Ecto neural progenitor cell (in vitro differentiated cells): ENCODE data around the gene TTC39C.
"Not testable (repeated sequence)": the region's sequence is repeated elsewhere in the genome, so short reads cannot be mapped to it uniquely, and the experiment has no call there.

Experiments
- DNase-seq: peaks from one replicate; pipeline ENCODE4 v3.0.0-alpha.2; 2018; ENCODE audit warnings: low spot score

TTC39C gene

GRCh38 chr18:24054130-24054529 is 39.6 kb downstream of the TTC39C start:
- DNase-seq: no peak

GRCh38 chr18:24055009-24055804 is 40.7 kb downstream of the TTC39C start:
- no peak for DNase-seq

GRCh38 chr18:24055878-24056277 is 41.3 kb downstream of the TTC39C start:
- no peak for DNase-seq

- no peak for DNase-seq
Measured at GRCh38 chr18:24056506-24056905, 42.0 kb downstream of the TTC39C start.

- no peak for DNase-seq
Measured at GRCh38 chr18:24057804-24058203, 43.2 kb downstream of the TTC39C start.

- DNase-seq: not testable (repeated sequence)
Measured at GRCh38 chr18:24059385-24059784, 44.8 kb downstream of the TTC39C start.

- no peak for DNase-seq
Measured at GRCh38 chr18:24060644-24061043, 46.1 kb downstream of the TTC39C start.

- no peak for DNase-seq
Measured at GRCh38 chr18:24063121-24063731, 48.7 kb downstream of the TTC39C start.

- no peak for DNase-seq
Measured at GRCh38 chr18:24064391-24065100, 50.0 kb downstream of the TTC39C start.

GRCh38 chr18:24065906-24066305 is 51.4 kb downstream of the TTC39C start:
- DNase-seq: no peak

- no peak for DNase-seq
Measured at GRCh38 chr18:24068945-24069693, 54.6 kb downstream of the TTC39C start.

GRCh38 chr18:24071029-24071428 is 56.5 kb downstream of the TTC39C start:
- DNase-seq: no peak

GRCh38 chr18:24071779-24072178 is 57.2 kb downstream of the TTC39C start:
- DNase-seq: no peak

GRCh38 chr18:24072743-24073142 is 58.2 kb downstream of the TTC39C start:
- no peak for DNase-seq

GRCh38 chr18:24073791-24074190 is 59.2 kb downstream of the TTC39C start:
- no peak for DNase-seq

GRCh38 chr18:24074757-24075156 is 60.2 kb downstream of the TTC39C start:
- not testable (repeated sequence) for DNase-seq

GRCh38 chr18:24075767-24076597 is 61.4 kb downstream of the TTC39C start:
- DNase-seq: peak; percentile 57

- DNase-seq: no peak
Measured at GRCh38 chr18:24076950-24077349, 62.4 kb downstream of the TTC39C start.

- no peak for DNase-seq
Measured at GRCh38 chr18:24078391-24078790, 63.8 kb downstream of the TTC39C start.

GRCh38 chr18:24080861-24081260 is 66.3 kb downstream of the TTC39C start:
- DNase-seq: no peak

- DNase-seq: no peak
Measured at GRCh38 chr18:24083550-24083949, 69.0 kb downstream of the TTC39C start.
